Body of pancreas (tissue), 4 donors: ENCODE results near the gene PIH1D1. TPM values are rescaled to one million over a fixed set of nuclear protein-coding genes. Genes with fewer than 3 reads are reported as not detected.

Source experiments
- ATAC-seq: fragments of 150-250 bp; one replicate; pipeline ENCODE4 v1.9.1; 2016
- DNase-seq, 4 donors: peaks; one replicate each; pipeline ENCODE4 v3.0.0-alpha.2; 2019
- H3K27ac ChIP-seq, 4 donors: fragments of 200-600 bp; sonication (generic); 1 replicate in 3 of 4; 2 replicates in 1 of 4; pipeline versions ENCODE4 v1.5.1 to v1.6.1; 2016 to 2019; ENCODE audit warnings: mild to moderate bottlenecking in 1 of 4, mixed read lengths in 1 of 4, moderate library complexity in 1 of 4
- H3K27me3 ChIP-seq, 2 donors: fragments of 200-600 bp; sonication (generic); one replicate each; pipeline ENCODE4 v1.6.0; 2016; ENCODE audit warnings: mild to moderate bottlenecking in 1 of 2
- H3K36me3 ChIP-seq, 2 donors: fragments of 200-600 bp; sonication (generic); replicated peaks in 1 of 2; 2 replicates each; pipeline ENCODE4 v1.5.1; 2016; ENCODE audit warnings: low read depth in 2 of 2; ENCODE audit not compliant: insufficient read depth in 1 of 2
- H3K4me1 ChIP-seq: fragments of 200-600 bp; sonication (generic); one replicate; pipeline ENCODE4 v1.6.0; 2016
- H3K4me3 ChIP-seq, 2 donors: fragments of 200-600 bp; sonication (generic); 1 replicate in 1 of 2; 2 replicates in 1 of 2; pipeline ENCODE4 v1.5.1; 2016 to 2019
- H3K9me3 ChIP-seq, 3 donors: fragments of 200-600 bp; sonication (generic); 1 replicate in 2 of 3; 2 replicates in 1 of 3; pipeline ENCODE4 v1.5.1; 2016
- CTCF ChIP-seq, 7 experiments: fragments of 450-650 bp in 4 of 7; fragments of 200-600 bp in 3 of 7; sonication (generic) in 3 of 7; IDR thresholded peaks; one replicate each; pipeline ENCODE4 v1.5.1; 2016 to 2019; ENCODE audit warnings: antibody characterized with exemption in 7 of 7
- POLR2A ChIP-seq, 3 donors: fragments of 450-650 bp; IDR thresholded peaks; one replicate each; pipeline ENCODE4 v1.6.1; 2016; ENCODE audit warnings: antibody characterized with exemption in 3 of 3, mild to moderate bottlenecking in 2 of 3
- WGBS, 2 donors: methylation state at CpG; one replicate each; pipeline ENCODE4 v1.1.5; 2017; 5-methylcytosine and 5-hydroxymethylcytosine counted together
- intact Hi-C: fragments of 100-400 bp; cut with DNase I; formaldehyde crosslinking; loops from one replicate; pipeline ENCODE4 v1.15.1; 2023
- total RNA-seq, 2 donors: library from RNA; depleted of rRNA; stranded (reverse); fragments of >200 nt; gene quantifications; one replicate each; pipeline ENCODE4 v1.1.0, GENCODE V29; 2016

Gene PIH1D1
- total RNA-seq, 2 donors from 2014 or later = 57.0 to 63.3 TPM

- Histone ChIP-seq H3K27me3 (no peaks in the 10 kb centered on the region), H3K9me3 (no peaks in the 10 kb centered on the region), H3K4me1 (peaks cover 39% of the 10 kb centered on the region), H3K4me3 (no peak overlapping the region), H3K27ac (peak overlapping the region in 3 of 4 donors; percentile 87 to 94 (median 90)), H3K36me3 (peaks cover 17 to 31% of the 10 kb centered on the region in 2 donors)
- WGBS, 2 donors = 37 to 55% methylated on average over 5 to 16 of the region's 17 CpGs
- no peak for DNase-seq
- intact Hi-C loops = no loop called here
- no peak for TF ChIP-seq POLR2A (IDR thresholded peaks at IDR 0.05)
- TF ChIP-seq CTCF (IDR thresholded peaks at IDR 0.05) = no peak
- ATAC-seq = no peak
Observed at GRCh38 chr19:49491030-49491803, 39.6 kb upstream of the PIH1D1 start.

- Histone ChIP-seq H3K4me1 (peaks cover 36% of the 10 kb centered on the region), H3K9me3 (no peaks in the 10 kb centered on the region), H3K27ac (peak overlapping the region in 3 of 4 donors; percentile 87 to 94 (median 90)), H3K36me3 (peaks cover 17 to 31% of the 10 kb centered on the region in 2 donors), H3K4me3 (no peak overlapping the region), H3K27me3 (no peaks in the 10 kb centered on the region)
- intact Hi-C loops = no loop called here
- TF ChIP-seq CTCF (IDR thresholded peaks at IDR 0.05) = no peak
- no peak for TF ChIP-seq POLR2A (IDR thresholded peaks at IDR 0.05)
- DNase-seq (no peak), ATAC-seq (no peak)
- WGBS, 2 donors = 60 to 79% methylated on average over 3 to 27 of the region's 27 CpGs
Observed at GRCh38 chr19:49490287-49491029, 38.8 kb upstream of the PIH1D1 start.

GRCh38 chr19:49489601-49490167, 38.1 kb upstream of the PIH1D1 start:
- peaks cover 31% of the 10 kb centered on the region for H3K4me1 ChIP-seq
- peaks cover 17 to 31% of the 10 kb centered on the region in 2 donors for H3K36me3 ChIP-seq
- H3K9me3 ChIP-seq = no peaks in the 10 kb centered on the region
- H3K27ac ChIP-seq = peak overlapping the region in 3 of 4 donors; percentile 87 to 94 (median 90)
- TF ChIP-seq POLR2A (IDR thresholded peaks at IDR 0.05) = no peak
- TF ChIP-seq CTCF (IDR thresholded peaks at IDR 0.05) = no peak
- H3K4me3 ChIP-seq = no peak overlapping the region
- 44 to 51% methylated on average over 6 to 15 of the region's 15 CpGs for WGBS, 2 donors
- H3K27me3 ChIP-seq = no peaks in the 10 kb centered on the region
- no peak for DNase-seq
- no peak for ATAC-seq
- intact Hi-C loops = no loop called here

GRCh38 chr19:49488863-49489537, 37.4 kb upstream of the PIH1D1 start:
- DNase-seq (no peak), ATAC-seq (no peak)
- H3K36me3 ChIP-seq = peaks cover 17 to 31% of the 10 kb centered on the region in 2 donors
- no peaks in the 10 kb centered on the region for H3K9me3 ChIP-seq
- intact Hi-C loops = no loop called here
- H3K4me3 ChIP-seq = peak overlapping the region; percentile 94 to 100
- 20% methylated on average over 15 of the region's 15 CpGs for WGBS, 2 donors
- peaks cover 31% of the 10 kb centered on the region for H3K4me1 ChIP-seq
- peak overlapping the region in 3 of 4 donors; percentile 87 to 94 (median 90) for H3K27ac ChIP-seq
- no peaks in the 10 kb centered on the region for H3K27me3 ChIP-seq
- TF ChIP-seq POLR2A (IDR thresholded peaks at IDR 0.05) (no peak), CTCF (IDR thresholded peaks at IDR 0.05) (no peak)
